H9 (cell line): ENCODE measurements around the gene MORC2. TPM values are rescaled to one million over a fixed set of nuclear protein-coding genes. Genes with fewer than 3 reads are reported as not detected.

Experiments
- DNase-seq: peaks from one replicate; pipeline ENCODE4 v3.0.0-alpha.2; 2017
- H2AFZ ChIP-seq: one replicate; pipeline ENCODE4 v1.6.1; 2013; ENCODE audit warnings: mild to moderate bottlenecking, low read length, control low read depth, moderate library complexity
- H2AK5ac ChIP-seq: 2 replicates; pipeline ENCODE4 v1.6.1; 2013; ENCODE audit warnings: low read length, control low read depth, mixed read lengths; ENCODE audit not compliant: insufficient read length
- H2BK120ac ChIP-seq: one replicate; pipeline ENCODE4 v1.6.1; 2013; ENCODE audit warnings: low read depth, mild to moderate bottlenecking, low read length, control low read depth, inconsistent platforms; ENCODE audit not compliant: poor library complexity, severe bottlenecking
- H2BK12ac ChIP-seq: 2 replicates; pipeline ENCODE4 v1.6.1; 2013; ENCODE audit warnings: low read length, control low read depth, mixed read lengths, low read depth; ENCODE audit not compliant: insufficient read length
- H2BK15ac ChIP-seq: 2 replicates; pipeline ENCODE4 v1.6.1; 2013; ENCODE audit warnings: low read depth, low read length, control low read depth
- H2BK20ac ChIP-seq: one replicate; pipeline ENCODE4 v1.6.1; 2013; ENCODE audit warnings: low read depth, mild to moderate bottlenecking, low read length, control low read depth, inconsistent platforms; ENCODE audit not compliant: poor library complexity, severe bottlenecking
- H2BK5ac ChIP-seq: 2 replicates; pipeline ENCODE4 v1.6.1; 2013; ENCODE audit warnings: low read length, control low read depth, mixed read lengths; ENCODE audit not compliant: insufficient read length
- H3K14ac ChIP-seq: 2 replicates; pipeline ENCODE4 v1.6.1; 2013; ENCODE audit warnings: low read length, control low read depth; ENCODE audit not compliant: insufficient read depth
- H3K18ac ChIP-seq: 2 replicates; pipeline ENCODE4 v1.6.1; 2013; ENCODE audit warnings: low read depth, mild to moderate bottlenecking, mixed read lengths, low read length, control low read depth; ENCODE audit not compliant: insufficient read length
- H3K23ac ChIP-seq: 2 replicates; pipeline ENCODE4 v1.6.1; 2013; ENCODE audit warnings: low read length, control low read depth, mixed read lengths, low read depth; ENCODE audit not compliant: insufficient read length
- H3K23me2 ChIP-seq: 2 replicates; pipeline ENCODE4 v1.6.1; 2013; ENCODE audit warnings: low read depth, mild to moderate bottlenecking, mixed read lengths, low read length, control low read depth; ENCODE audit not compliant: insufficient read length, poor library complexity, severe bottlenecking
- H3K27ac ChIP-seq: 2 replicates; pipeline ENCODE4 v1.5.1; 2013; ENCODE audit warnings: low read length, control low read depth, mixed read lengths, low read depth; ENCODE audit not compliant: insufficient read length
- H3K27me3 ChIP-seq: 2 replicates; pipeline ENCODE4 v1.6.1; 2013; ENCODE audit warnings: low read length, control low read depth, inconsistent platforms; ENCODE audit not compliant: insufficient read depth
- H3K4ac ChIP-seq: 2 replicates; pipeline ENCODE4 v1.6.1; 2013; ENCODE audit warnings: low read depth, mild to moderate bottlenecking, control low read depth, inconsistent platforms, low read length, moderate library complexity
- H3K4me1 ChIP-seq: 2 replicates; pipeline ENCODE4 v1.6.1; 2013; ENCODE audit warnings: low read length, control low read depth, inconsistent platforms; ENCODE audit not compliant: insufficient read depth
- H3K4me2 ChIP-seq: 2 replicates; pipeline ENCODE4 v1.6.1; 2013; ENCODE audit warnings: low read length, control low read depth, mixed read lengths; ENCODE audit not compliant: insufficient read length, insufficient read depth
- H3K56ac ChIP-seq: 2 replicates; pipeline ENCODE4 v1.6.1; 2013; ENCODE audit warnings: low read depth, mild to moderate bottlenecking, mixed read lengths, low read length, control low read depth; ENCODE audit not compliant: insufficient read length
- H3K79me1 ChIP-seq: 2 replicates; pipeline ENCODE4 v1.6.1; 2013; ENCODE audit warnings: low read depth, mild to moderate bottlenecking, moderate library complexity, low read length, control low read depth, inconsistent platforms; ENCODE audit not compliant: insufficient read depth, poor library complexity, severe bottlenecking
- H3K79me2 ChIP-seq: 2 replicates; pipeline ENCODE4 v1.6.1; 2013; ENCODE audit warnings: low read length, control low read depth, inconsistent platforms; ENCODE audit not compliant: insufficient read depth
- H3K9ac ChIP-seq: 2 replicates; pipeline ENCODE4 v1.6.1; 2013; ENCODE audit warnings: low read length, control low read depth, mixed read lengths; ENCODE audit not compliant: insufficient read length; ENCODE audit errors: extremely low read depth
- H3K9me3 ChIP-seq: one replicate; pipeline ENCODE4 v1.6.1; 2013; ENCODE audit warnings: low read depth, low read length, inconsistent platforms; ENCODE audit not compliant: control insufficient read depth
- H3T11ph ChIP-seq: one replicate; pipeline ENCODE4 v1.6.1; 2013; ENCODE audit warnings: mild to moderate bottlenecking, low read length, control low read depth, inconsistent platforms
- H4K20me1 ChIP-seq: one replicate; pipeline ENCODE4 v1.6.1; 2013; ENCODE audit not compliant: control insufficient read depth, insufficient read length, insufficient read depth
- H4K5ac ChIP-seq: 2 replicates; pipeline ENCODE4 v1.6.1; 2013; ENCODE audit warnings: low read depth, mild to moderate bottlenecking, mixed read lengths, low read length, control low read depth; ENCODE audit not compliant: insufficient read length
- H4K8ac ChIP-seq: replicated peaks from 2 replicates; pipeline ENCODE4 v1.6.1; 2013; ENCODE audit warnings: low read length, control low read depth, mixed read lengths, low read depth; ENCODE audit not compliant: insufficient read length
- H4K91ac ChIP-seq: 2 replicates; pipeline ENCODE4 v1.6.1; 2013; ENCODE audit warnings: low read depth, mild to moderate bottlenecking, moderate library complexity, mixed read lengths, low read length, control low read depth; ENCODE audit not compliant: insufficient read length
- H3K27ac Mint-ChIP-seq, 3 experiments: 2 replicates in 2 of 3; 3 replicates in 1 of 3; pipeline ENCODE4 v1.8.0; 2020 to 2021; ENCODE audit warnings: mixed read lengths in 3 of 3, mild to moderate bottlenecking in 1 of 3, moderate library complexity in 1 of 3
- H3K27me3 Mint-ChIP-seq: 2 replicates; pipeline ENCODE4 v1.8.0; 2021; ENCODE audit warnings: low read depth, mild to moderate bottlenecking, moderate library complexity, mixed read lengths
- H3K36me3 Mint-ChIP-seq, 3 experiments: 2 replicates in 2 of 3; 3 replicates in 1 of 3; pipeline ENCODE4 v1.8.0; 2020 to 2021; ENCODE audit warnings: low read depth in 3 of 3, mixed read lengths in 3 of 3; ENCODE audit not compliant: insufficient read depth in 1 of 3
- H3K4me1 Mint-ChIP-seq, 2 experiments: 2 replicates each; pipeline ENCODE4 v1.8.0; 2020; ENCODE audit warnings: mixed read lengths in 2 of 2
- H3K4me3 Mint-ChIP-seq, 2 experiments: 2 replicates in 1 of 2; 3 replicates in 1 of 2; pipeline ENCODE4 v1.8.0; 2020 to 2021; ENCODE audit warnings: mild to moderate bottlenecking in 2 of 2, mixed read lengths in 2 of 2, moderate library complexity in 1 of 2
- H3K9me3 Mint-ChIP-seq, 2 experiments: 2 replicates in 1 of 2; 3 replicates in 1 of 2; pipeline ENCODE4 v1.8.0; 2020; ENCODE audit warnings: mild to moderate bottlenecking in 2 of 2, mixed read lengths in 2 of 2, moderate library complexity in 1 of 2
- WGBS: extraction: QIAGEN DNeasy Blood & Tissue Kit; methylation state at CpG from one replicate; pipeline ENCODE4 v1.1.7; 2013; ENCODE audit warnings: missing lambda C conversion rate, low lambda C conversion rate, mixed read lengths; ENCODE audit not compliant: insufficient read length; ENCODE audit errors: extremely low coverage; 5-methylcytosine and 5-hydroxymethylcytosine counted together
- total RNA-seq: library from RNA; stranded (reverse); gene quantifications from 2 replicates; pipeline ENCODE4 v1.2.1, GENCODE V29; 2021
- TF ChIP-seq, protein P1 (sequence below): fragments of 200-600 bp; sonication (generic); conservative IDR thresholded peaks from 3 replicates; pipeline ENCODE4 v1.8.0; 2021; ENCODE audit warnings: antibody characterized with exemption, mild to moderate bottlenecking

The MORC2 gene
- total RNA-seq, 1 experiment from 2014 or later = 37.4 TPM

GRCh38 chr22:30890686-30891442 lies 77.7 kb downstream of the MORC2 start:
- Histone ChIP-seq H3K27me3 (no peaks in the 10 kb centered on the region), H2BK120ac (no peak overlapping the region), H4K20me1 (no peaks in the 10 kb centered on the region), H2BK20ac (no peak overlapping the region), H2AFZ (no peak overlapping the region), H3K79me1 (no peaks in the 10 kb centered on the region), H3K14ac (no peak overlapping the region; the same call in 1 of the 2 replicates), H4K91ac (no peak overlapping the region), H2BK15ac (no peak overlapping the region), H2BK5ac (no peak overlapping the region), H3K23ac (no peak overlapping the region), H3K23me2 (no peaks in the 10 kb centered on the region), H3K79me2 (no peaks in the 10 kb centered on the region), H3K4me2 (no peak overlapping the region), H3K9me3 (no peaks in the 10 kb centered on the region), H3K27ac (no peak overlapping the region), H3K9ac (no peak overlapping the region), H3K4ac (no peak overlapping the region), H4K8ac (no peak overlapping the region), H3K18ac (no peak overlapping the region), H4K5ac (no peak overlapping the region), H3T11ph (no peak overlapping the region), H2AK5ac (no peak overlapping the region), H3K4me1 (no peaks in the 10 kb centered on the region; the same call in 1 of the 2 replicates), H3K56ac (no peak overlapping the region), H2BK12ac (no peak overlapping the region)
- TF ChIP-seq, protein P1, sequence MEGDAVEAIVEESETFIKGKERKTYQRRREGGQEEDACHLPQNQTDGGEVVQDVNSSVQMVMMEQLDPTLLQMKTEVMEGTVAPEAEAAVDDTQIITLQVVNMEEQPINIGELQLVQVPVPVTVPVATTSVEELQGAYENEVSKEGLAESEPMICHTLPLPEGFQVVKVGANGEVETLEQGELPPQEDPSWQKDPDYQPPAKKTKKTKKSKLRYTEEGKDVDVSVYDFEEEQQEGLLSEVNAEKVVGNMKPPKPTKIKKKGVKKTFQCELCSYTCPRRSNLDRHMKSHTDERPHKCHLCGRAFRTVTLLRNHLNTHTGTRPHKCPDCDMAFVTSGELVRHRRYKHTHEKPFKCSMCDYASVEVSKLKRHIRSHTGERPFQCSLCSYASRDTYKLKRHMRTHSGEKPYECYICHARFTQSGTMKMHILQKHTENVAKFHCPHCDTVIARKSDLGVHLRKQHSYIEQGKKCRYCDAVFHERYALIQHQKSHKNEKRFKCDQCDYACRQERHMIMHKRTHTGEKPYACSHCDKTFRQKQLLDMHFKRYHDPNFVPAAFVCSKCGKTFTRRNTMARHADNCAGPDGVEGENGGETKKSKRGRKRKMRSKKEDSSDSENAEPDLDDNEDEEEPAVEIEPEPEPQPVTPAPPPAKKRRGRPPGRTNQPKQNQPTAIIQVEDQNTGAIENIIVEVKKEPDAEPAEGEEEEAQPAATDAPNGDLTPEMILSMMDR = peak; percentile 86
- peaks cover 26 to 28% of the 10 kb centered on the region in 2 experiments for H3K4me1 Mint-ChIP-seq
- H3K9me3 Mint-ChIP-seq = no peaks in the 10 kb centered on the region; a peak in 1 of 5 replicates
- H3K36me3 Mint-ChIP-seq = peaks cover 3 to 19% (median 5%) of the 10 kb centered on the region in 3 experiments; a peak in 4 of 7 replicates
- no CpG with 5 or more reads among the region's 17 CpGs for WGBS
- H3K27me3 Mint-ChIP-seq = no peaks in the 10 kb centered on the region
- peak overlapping the region in 1 of 3 experiments; percentile 88; a peak in 1 of 7 replicates for H3K27ac Mint-ChIP-seq
- DNase-seq = peak; percentile 74
- no peak overlapping the region; a peak in 1 of 5 replicates for H3K4me3 Mint-ChIP-seq
